ENCODE data around the gene PCSK9.

- TF ChIP-seq, protein P1, sequence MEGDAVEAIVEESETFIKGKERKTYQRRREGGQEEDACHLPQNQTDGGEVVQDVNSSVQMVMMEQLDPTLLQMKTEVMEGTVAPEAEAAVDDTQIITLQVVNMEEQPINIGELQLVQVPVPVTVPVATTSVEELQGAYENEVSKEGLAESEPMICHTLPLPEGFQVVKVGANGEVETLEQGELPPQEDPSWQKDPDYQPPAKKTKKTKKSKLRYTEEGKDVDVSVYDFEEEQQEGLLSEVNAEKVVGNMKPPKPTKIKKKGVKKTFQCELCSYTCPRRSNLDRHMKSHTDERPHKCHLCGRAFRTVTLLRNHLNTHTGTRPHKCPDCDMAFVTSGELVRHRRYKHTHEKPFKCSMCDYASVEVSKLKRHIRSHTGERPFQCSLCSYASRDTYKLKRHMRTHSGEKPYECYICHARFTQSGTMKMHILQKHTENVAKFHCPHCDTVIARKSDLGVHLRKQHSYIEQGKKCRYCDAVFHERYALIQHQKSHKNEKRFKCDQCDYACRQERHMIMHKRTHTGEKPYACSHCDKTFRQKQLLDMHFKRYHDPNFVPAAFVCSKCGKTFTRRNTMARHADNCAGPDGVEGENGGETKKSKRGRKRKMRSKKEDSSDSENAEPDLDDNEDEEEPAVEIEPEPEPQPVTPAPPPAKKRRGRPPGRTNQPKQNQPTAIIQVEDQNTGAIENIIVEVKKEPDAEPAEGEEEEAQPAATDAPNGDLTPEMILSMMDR (conservative IDR thresholded peaks at IDR 0.05), result no peak
- TF ChIP-seq ZFX (IDR thresholded peaks at IDR 0.05), result no peak
These were observed 39.1 kb downstream of the PCSK9 start for GRCh38 chr1:55078470-55078869.
